Caco-2 (cell line): ENCODE data around the gene CIC. TPM values are rescaled to one million over a fixed set of nuclear protein-coding genes. Genes with fewer than 3 reads are reported as not detected.

Experiments used
- BruUV-seq: library from RNA; stranded (reverse); fragments of 400-500 nt; replicated peaks from 2 replicates; lab custom pipeline; 2021; lab: Mats Ljungman, UMichigan
- CTCF ChIA-PET: fragments of 300-600 bp; sonication (Branson Sonifier 250); formaldehyde crosslinking; loops from one replicate; lab custom pipeline; 2022; ENCODE audit warnings: antibody characterized with exemption; lab: Charles Lee
- POLR2A ChIA-PET: fragments of 300-600 bp; sonication (Branson Sonifier 250); formaldehyde crosslinking; loops from one replicate; lab custom pipeline; 2022; ENCODE audit warnings: antibody characterized with exemption; lab: Charles Lee
- DNase-seq, 2 experiments: peaks; one replicate each; pipeline versions ENCODE4 v3.0.0 to v3.0.0-alpha.2; 2020 to 2022
- H3K27me3 ChIP-seq: replicated peaks from 2 replicates; pipeline ENCODE4 v1.6.0; 2011; ENCODE audit warnings: low read length; ENCODE audit not compliant: control insufficient read depth, insufficient read depth
- H3K36me3 ChIP-seq: 2 replicates; pipeline ENCODE4 v1.5.1; 2011; ENCODE audit warnings: low read length; ENCODE audit not compliant: control insufficient read depth, insufficient read depth
- H3K4me1 ChIP-seq: fragments of 250-450 bp; sonication (Bioruptor Pico); 2 replicates; pipeline ENCODE4 v1.5.1; 2020; ENCODE audit warnings: mild to moderate bottlenecking
- H3K4me3 ChIP-seq: 2 replicates; pipeline ENCODE4 v1.5.1; 2011; ENCODE audit warnings: low read depth, mild to moderate bottlenecking, control low read depth, low read length
- H3K9me3 ChIP-seq: fragments of 250-450 bp; sonication (Bioruptor Pico); 2 replicates; pipeline ENCODE4 v1.5.1; 2020; ENCODE audit warnings: mild to moderate bottlenecking, moderate library complexity
- H3K27ac Mint-ChIP-seq: one replicate; pipeline ENCODE4 v1.8.0; 2022; ENCODE audit warnings: mixed read lengths; ENCODE audit not compliant: unreplicated experiment
- H3K27me3 Mint-ChIP-seq: one replicate; pipeline ENCODE4 v1.8.0; 2022; ENCODE audit warnings: mixed read lengths; ENCODE audit not compliant: insufficient read depth, unreplicated experiment
- H3K36me3 Mint-ChIP-seq: one replicate; pipeline ENCODE4 v1.8.0; 2022; ENCODE audit warnings: mild to moderate bottlenecking, mixed read lengths; ENCODE audit not compliant: insufficient read depth, unreplicated experiment
- H3K4me1 Mint-ChIP-seq: one replicate; pipeline ENCODE4 v1.8.0; 2022; ENCODE audit warnings: low read depth, mixed read lengths; ENCODE audit not compliant: unreplicated experiment
- H3K4me3 Mint-ChIP-seq: one replicate; pipeline ENCODE4 v1.8.0; 2022; ENCODE audit warnings: mild to moderate bottlenecking, moderate library complexity, mixed read lengths; ENCODE audit not compliant: unreplicated experiment
- H3K9me3 Mint-ChIP-seq: one replicate; pipeline ENCODE4 v1.8.0; 2022; ENCODE audit warnings: mixed read lengths; ENCODE audit not compliant: unreplicated experiment
- CTCF ChIP-seq, 2 experiments: fragments of 200-600 bp in 1 of 2; IDR thresholded peaks; 1 replicate in 1 of 2; 2 replicates in 1 of 2; pipeline versions ENCODE4 v1.5.1 to v1.8.0; 2011 to 2022; ENCODE audit warnings: antibody characterized with exemption in 1 of 2, control low read depth in 1 of 2, inconsistent platforms in 1 of 2, low read depth in 1 of 2, low read length in 1 of 2, mild to moderate bottlenecking in 1 of 2, moderate library complexity in 1 of 2; ENCODE audit not compliant: insufficient read depth in 1 of 2, severe bottlenecking in 1 of 2, unreplicated experiment in 1 of 2
- intact Hi-C: fragments of 100-400 bp; cut with micrococcal nuclease; formaldehyde crosslinking; loops from one replicate; pipeline ENCODE4 v1.10.0; 2022; ENCODE audit not compliant: unreplicated experiment
- total RNA-seq: library from RNA; stranded (reverse); gene quantifications from 2 replicates; pipeline ENCODE4 v1.2.3, GENCODE V29; 2022

CIC gene
- total RNA-seq, 1 experiment from 2014 or later = 47.8 TPM

GRCh38 chr19:42325896-42326771 lies 57.1 kb downstream of the CIC start:
- peak overlapping the region; percentile 71 for H3K4me3 ChIP-seq
- peak in 1 of 2 experiments; percentile 49 for DNase-seq
- H3K4me1 Mint-ChIP-seq = peaks cover 17% of the 10 kb centered on the region
- H3K27ac Mint-ChIP-seq = peak overlapping the region; percentile 72
- H3K4me3 Mint-ChIP-seq = peak overlapping the region; percentile 89
- peak in 1 of 2 experiments; percentile 26 for TF ChIP-seq CTCF (IDR thresholded peaks at IDR 0.05; ENCODE audit: insufficient read depth in 1 of 2, low read depth in 1 of 2, low read length in 1 of 2, severe bottlenecking in 1 of 2, unreplicated experiment in 1 of 2)
- no peaks in the 10 kb centered on the region; the same call in 1 of the 2 replicates for H3K4me1 ChIP-seq
- no peaks in the 10 kb centered on the region for H3K9me3 ChIP-seq
- CTCF ChIA-PET = interaction anchor here (0.5 kb wide), 1 partner anchor 44 kb away, joined by 3 read pairs; no protein-coding TSS in a partner anchor
- POLR2A ChIA-PET = no interaction called here
- peaks cover 3% of the 10 kb centered on the region for H3K27me3 Mint-ChIP-seq
- no peaks in the 10 kb centered on the region for H3K36me3 ChIP-seq
- intact Hi-C loops = loop anchor here (1.0 kb wide), 5 partner anchors 24 to 218 kb away; partner anchors contain the start of genes PAFAH1B3 and PRR19
- no peaks in the 10 kb centered on the region for H3K9me3 Mint-ChIP-seq
- BruUV-seq = TSS peak; percentile 65
- no peaks in the 10 kb centered on the region for H3K36me3 Mint-ChIP-seq
- H3K27me3 ChIP-seq = no peaks in the 10 kb centered on the region

- no peak for TF ChIP-seq CTCF (IDR thresholded peaks at IDR 0.05; ENCODE audit: insufficient read depth in 1 of 2, low read depth in 1 of 2, low read length in 1 of 2, severe bottlenecking in 1 of 2, unreplicated experiment in 1 of 2)
- DNase-seq = no peak
- peaks cover 17% of the 10 kb centered on the region for H3K4me1 Mint-ChIP-seq
- no peaks in the 10 kb centered on the region for H3K9me3 ChIP-seq
- H3K27me3 ChIP-seq = no peaks in the 10 kb centered on the region
- H3K36me3 ChIP-seq = no peaks in the 10 kb centered on the region
- no TSS peak for BruUV-seq
- no peaks in the 10 kb centered on the region for H3K36me3 Mint-ChIP-seq
- CTCF ChIA-PET = interaction anchor here (0.5 kb wide), 1 partner anchor 45 kb away, joined by 3 read pairs; no protein-coding TSS in a partner anchor
- H3K27ac Mint-ChIP-seq = no peak overlapping the region
- peak overlapping the region; percentile 89 for H3K4me3 Mint-ChIP-seq
- no peaks in the 10 kb centered on the region; the same call in 1 of the 2 replicates for H3K4me1 ChIP-seq
- intact Hi-C loops = no loop called here
- POLR2A ChIA-PET = no interaction called here
- H3K9me3 Mint-ChIP-seq = no peaks in the 10 kb centered on the region
- H3K27me3 Mint-ChIP-seq = no peaks in the 10 kb centered on the region
- no peak overlapping the region for H3K4me3 ChIP-seq
Measured at GRCh38 chr19:42326969-42327368, 57.9 kb downstream of the CIC start.

- no peak overlapping the region for H3K4me3 ChIP-seq
- H3K27ac Mint-ChIP-seq = no peak overlapping the region
- H3K4me1 ChIP-seq = no peaks in the 10 kb centered on the region; the same call in 1 of the 2 replicates
- H3K36me3 Mint-ChIP-seq = no peaks in the 10 kb centered on the region
- intact Hi-C loops = no loop called here
- H3K4me3 Mint-ChIP-seq = peak overlapping the region; percentile 89
- no peak for DNase-seq
- H3K9me3 ChIP-seq = no peaks in the 10 kb centered on the region
- no peaks in the 10 kb centered on the region for H3K27me3 ChIP-seq
- H3K9me3 Mint-ChIP-seq = no peaks in the 10 kb centered on the region
- no TSS peak for BruUV-seq
- no peaks in the 10 kb centered on the region for H3K36me3 ChIP-seq
- H3K27me3 Mint-ChIP-seq = no peaks in the 10 kb centered on the region
- H3K4me1 Mint-ChIP-seq = peaks cover 17% of the 10 kb centered on the region
- ChIA-PET CTCF (no interaction called here), POLR2A (no interaction called here)
- no peak for TF ChIP-seq CTCF (IDR thresholded peaks at IDR 0.05; ENCODE audit: insufficient read depth in 1 of 2, low read depth in 1 of 2, low read length in 1 of 2, severe bottlenecking in 1 of 2, unreplicated experiment in 1 of 2)
Measured at GRCh38 chr19:42327381-42327780, 58.3 kb downstream of the CIC start.
